ENCODE measurements around the gene RFX7. TPM values are rescaled to one million over a fixed set of nuclear protein-coding genes. Genes with fewer than 3 reads are reported as not detected.

RFX7 gene
- total RNA-seq, 2 donors from 2014 or later, result 24.5 to 26.8 TPM

DNA sequence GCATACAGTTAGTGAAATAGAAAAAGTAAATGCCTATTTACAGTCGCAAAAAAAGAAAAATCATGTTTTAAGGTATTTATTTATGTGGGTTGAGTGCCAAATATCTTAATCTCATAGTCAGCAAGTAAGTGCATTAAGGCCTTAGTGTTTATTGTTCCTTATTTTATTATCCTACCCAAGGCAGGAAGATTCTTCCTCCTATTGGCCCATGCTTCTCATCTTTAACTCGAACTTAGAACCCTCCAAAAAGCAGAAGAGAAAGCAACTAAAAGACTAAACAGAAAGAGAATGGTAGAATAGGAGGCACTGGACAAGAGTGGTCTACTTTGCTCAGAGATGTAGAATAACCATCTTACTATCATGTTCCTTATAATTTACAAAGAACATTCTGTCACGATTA is 7.5 kb downstream of the RFX7 start:
- DNase-seq (no peak), ATAC-seq (no peak)
- H3K36me3 Mint-ChIP-seq (ENCODE audit: low read depth), result peaks cover 4% of the 10 kb centered on the region
- no peaks in the 10 kb centered on the region for H3K27me3 Mint-ChIP-seq
- peaks cover 16% of the 10 kb centered on the region for H3K4me1 Mint-ChIP-seq
- H3K27ac Mint-ChIP-seq, result no peak overlapping the region
- peaks cover 3% of the 10 kb centered on the region for H3K9me3 ChIP-seq (ENCODE audit: control insufficient read depth, low read length, poor library complexity, severe bottlenecking)
- no peak overlapping the region for H3K4me3 Mint-ChIP-seq

DNA sequence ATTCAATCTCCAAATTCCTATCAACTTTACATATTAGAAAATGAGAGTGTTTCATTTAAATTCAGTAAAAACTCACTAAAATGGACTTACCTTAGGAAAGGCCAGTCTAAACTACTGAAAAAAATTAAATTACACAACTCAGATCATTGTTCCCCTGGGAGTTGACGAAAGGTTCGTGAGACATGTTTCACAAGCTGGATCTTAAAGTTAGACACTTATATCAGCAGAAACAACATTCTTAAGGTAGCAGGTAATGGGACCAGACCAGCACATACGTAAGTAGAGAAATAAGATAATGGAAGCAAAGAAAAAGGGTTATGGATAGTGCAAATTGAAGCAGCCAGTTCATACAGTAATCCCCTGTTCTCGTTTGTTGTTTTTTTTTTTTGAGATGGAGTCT is 8.9 kb downstream of the RFX7 start:
- no peak for DNase-seq
- H3K9me3 ChIP-seq (ENCODE audit: control insufficient read depth, low read length, poor library complexity, severe bottlenecking), result peaks cover 9% of the 10 kb centered on the region
- H3K27me3 Mint-ChIP-seq, result no peaks in the 10 kb centered on the region
- no peak overlapping the region for H3K4me3 Mint-ChIP-seq
- no peak for ATAC-seq
- no peak overlapping the region for H3K27ac Mint-ChIP-seq
- H3K36me3 Mint-ChIP-seq (ENCODE audit: low read depth), result peaks cover 6% of the 10 kb centered on the region
- peaks cover 16% of the 10 kb centered on the region for H3K4me1 Mint-ChIP-seq

DNA sequence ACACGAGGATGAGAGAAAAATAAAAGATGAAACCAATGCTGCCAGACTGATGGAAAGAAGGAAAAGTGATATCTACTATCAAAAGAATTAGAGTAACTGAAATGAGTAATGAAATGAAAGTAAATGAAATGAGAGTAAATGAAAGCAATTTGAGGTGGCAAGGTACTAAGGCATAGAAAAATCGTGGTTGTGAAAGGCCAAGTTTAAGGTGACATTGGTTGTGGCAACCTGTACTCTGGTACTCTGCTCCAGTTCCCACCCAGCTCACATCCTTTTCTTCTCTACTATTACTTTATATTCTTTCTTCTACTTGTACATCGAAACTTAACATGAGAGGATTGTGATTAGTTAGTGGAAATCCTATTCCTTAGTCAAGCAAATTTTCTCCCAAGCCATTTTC is 10.1 kb downstream of the RFX7 start:
- DNase-seq (no peak), ATAC-seq (no peak)
- Mint-ChIP-seq H3K27ac (no peak overlapping the region), H3K4me3 (no peak overlapping the region), H3K27me3 (no peaks in the 10 kb centered on the region), H3K4me1 (peaks cover 14% of the 10 kb centered on the region), H3K36me3 (ENCODE audit: low read depth) (peaks cover 6% of the 10 kb centered on the region)
- peaks cover 9% of the 10 kb centered on the region for H3K9me3 ChIP-seq (ENCODE audit: control insufficient read depth, low read length, poor library complexity, severe bottlenecking)

DNA sequence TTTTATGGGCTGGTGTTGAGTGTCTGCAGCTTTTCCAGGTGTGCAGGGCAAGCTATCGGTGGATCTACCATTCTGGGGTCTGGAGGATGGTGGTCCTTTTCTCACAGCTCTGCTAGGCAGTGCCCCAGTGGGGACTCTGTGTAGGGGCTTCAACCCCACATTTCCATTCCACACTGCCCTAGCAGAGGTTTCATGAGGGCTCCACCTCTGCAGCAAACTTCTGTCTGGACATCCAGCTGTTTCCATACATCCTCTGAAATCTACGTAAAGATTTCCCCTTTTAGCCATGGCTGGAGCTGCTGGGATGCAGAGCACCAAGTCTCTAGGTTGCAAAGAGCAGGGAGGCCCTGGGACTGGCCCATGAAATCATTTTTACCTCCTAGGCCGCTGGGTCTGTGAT is 11.6 kb downstream of the RFX7 start:
- Mint-ChIP-seq H3K27me3 (no peaks in the 10 kb centered on the region), H3K4me1 (peaks cover 5% of the 10 kb centered on the region), H3K36me3 (ENCODE audit: low read depth) (peaks cover 3% of the 10 kb centered on the region), H3K4me3 (no peak overlapping the region), H3K27ac (no peak overlapping the region)
- H3K9me3 ChIP-seq (ENCODE audit: control insufficient read depth, low read length, poor library complexity, severe bottlenecking), result peaks cover 12% of the 10 kb centered on the region
- DNase-seq (no peak), ATAC-seq (no peak)

DNA sequence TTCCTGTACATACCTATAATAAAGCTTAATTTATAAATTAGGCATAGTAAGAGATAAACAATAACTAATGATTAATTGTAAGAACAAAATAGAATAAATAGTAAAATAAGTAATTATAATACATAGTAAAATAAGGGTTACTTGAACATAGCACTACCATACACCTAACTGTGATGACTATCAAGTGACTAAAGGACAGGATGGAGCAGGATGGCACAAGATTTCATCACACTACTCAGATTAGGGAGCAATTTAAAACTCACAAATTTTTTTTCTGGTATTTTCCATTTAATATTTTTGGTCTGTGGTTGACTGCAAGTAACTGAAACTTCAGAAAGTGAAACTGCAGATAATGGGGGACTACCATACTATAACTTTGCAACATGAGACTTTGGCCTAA is 14.8 kb downstream of the RFX7 start:
- DNase-seq (no peak), ATAC-seq (no peak)
- H3K4me3 Mint-ChIP-seq, result no peak overlapping the region
- H3K36me3 Mint-ChIP-seq (ENCODE audit: low read depth), result peaks cover 3% of the 10 kb centered on the region
- H3K9me3 ChIP-seq (ENCODE audit: control insufficient read depth, low read length, poor library complexity, severe bottlenecking), result peaks cover 9% of the 10 kb centered on the region
- H3K27ac Mint-ChIP-seq, result no peak overlapping the region
- H3K4me1 Mint-ChIP-seq, result no peaks in the 10 kb centered on the region
- no peaks in the 10 kb centered on the region for H3K27me3 Mint-ChIP-seq

DNA sequence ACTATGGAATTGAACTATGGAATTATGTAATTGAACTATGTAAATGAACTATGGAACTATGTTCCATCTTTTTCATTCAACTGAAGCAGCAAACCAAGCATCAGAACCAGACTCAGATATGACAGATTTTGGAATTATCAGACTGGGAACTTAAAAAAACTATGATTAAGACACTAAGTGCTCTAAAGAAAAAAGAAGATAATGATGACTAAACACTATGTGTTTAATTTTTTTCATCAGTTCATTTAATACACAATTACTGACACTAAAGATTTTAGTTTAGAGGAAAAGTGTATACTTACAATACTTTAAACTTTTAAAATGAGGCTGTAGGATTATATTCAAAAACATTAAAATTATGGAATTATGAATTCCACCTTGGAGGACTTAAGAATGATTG is 15.3 kb downstream of the RFX7 start:
- no peak for DNase-seq
- Mint-ChIP-seq H3K4me1 (no peaks in the 10 kb centered on the region), H3K4me3 (no peak overlapping the region), H3K27me3 (no peaks in the 10 kb centered on the region), H3K27ac (no peak overlapping the region), H3K36me3 (ENCODE audit: low read depth) (peaks cover 3% of the 10 kb centered on the region)
- H3K9me3 ChIP-seq (ENCODE audit: control insufficient read depth, low read length, poor library complexity, severe bottlenecking), result peaks cover 9% of the 10 kb centered on the region
- no peak for ATAC-seq

DNA sequence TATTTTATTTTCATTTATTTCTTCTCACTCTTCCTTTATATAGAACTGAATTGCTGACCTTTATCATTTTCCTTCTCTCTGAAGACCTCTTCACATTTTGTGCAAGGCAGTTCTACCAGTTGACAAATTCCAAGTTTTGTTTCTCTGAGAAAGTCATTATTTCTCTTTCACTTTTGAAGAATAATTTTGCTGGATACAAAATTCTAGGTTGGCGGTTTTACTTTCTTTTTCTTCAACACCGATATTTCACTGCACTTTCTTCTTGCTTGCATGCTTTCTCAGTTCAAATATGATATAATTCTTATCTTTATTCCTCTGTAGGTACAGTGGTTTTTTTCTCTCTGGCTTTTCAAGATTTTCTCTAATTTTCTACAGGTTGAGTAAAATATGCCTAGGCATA is 15.9 kb downstream of the RFX7 start:
- Mint-ChIP-seq H3K4me1 (no peaks in the 10 kb centered on the region), H3K4me3 (no peak overlapping the region), H3K27me3 (no peaks in the 10 kb centered on the region), H3K27ac (no peak overlapping the region), H3K36me3 (ENCODE audit: low read depth) (peaks cover 3% of the 10 kb centered on the region)
- H3K9me3 ChIP-seq (ENCODE audit: control insufficient read depth, low read length, poor library complexity, severe bottlenecking), result peaks cover 9% of the 10 kb centered on the region
- DNase-seq (no peak), ATAC-seq (no peak)

DNA sequence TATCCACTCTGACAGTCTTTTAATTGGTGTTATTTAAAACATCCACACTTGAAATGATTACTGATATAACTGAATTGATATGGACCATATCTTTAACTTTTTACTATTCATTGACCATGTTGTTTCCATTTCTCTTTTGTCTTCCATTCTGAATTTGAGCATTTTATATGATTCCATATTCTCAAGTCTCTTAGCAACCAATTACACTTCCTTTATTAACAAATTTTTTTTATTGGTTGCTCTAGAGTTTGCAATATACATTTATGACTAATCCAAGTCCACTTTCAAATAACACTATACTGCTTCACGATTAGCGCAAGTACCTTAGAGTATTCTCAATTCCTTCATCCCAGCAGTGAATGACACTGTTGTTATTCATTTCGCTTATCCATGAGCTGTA is 16.4 kb downstream of the RFX7 start:
- H3K9me3 ChIP-seq (ENCODE audit: control insufficient read depth, low read length, poor library complexity, severe bottlenecking), result peaks cover 10% of the 10 kb centered on the region
- no peak overlapping the region for H3K27ac Mint-ChIP-seq
- H3K36me3 Mint-ChIP-seq (ENCODE audit: low read depth), result peaks cover 3% of the 10 kb centered on the region
- ATAC-seq, result no peak
- DNase-seq, result no peak
- H3K27me3 Mint-ChIP-seq, result no peaks in the 10 kb centered on the region
- H3K4me1 Mint-ChIP-seq, result no peaks in the 10 kb centered on the region
- H3K4me3 Mint-ChIP-seq, result no peak overlapping the region

DNA sequence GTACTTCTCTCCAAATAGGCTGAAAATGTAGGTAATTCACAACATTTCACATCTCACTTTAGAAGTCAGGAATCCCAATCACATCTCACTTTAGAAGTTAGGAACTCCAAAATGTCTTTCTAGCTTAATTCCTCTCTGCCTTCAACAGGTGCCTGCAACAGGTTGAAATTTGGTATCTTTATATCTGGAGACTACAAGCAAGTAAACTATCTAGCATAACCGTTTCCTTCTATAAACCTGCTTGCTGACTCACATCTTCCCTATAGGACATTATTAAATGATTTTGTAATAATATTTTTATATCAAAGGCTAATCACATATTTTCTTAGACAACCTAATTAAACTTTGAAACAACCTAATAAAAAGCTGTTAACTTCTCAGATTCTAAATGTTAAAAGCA is 18.2 kb downstream of the RFX7 start:
- DNase-seq, result no peak
- Mint-ChIP-seq H3K4me3 (no peak overlapping the region), H3K27me3 (no peaks in the 10 kb centered on the region), H3K27ac (no peak overlapping the region), H3K36me3 (ENCODE audit: low read depth) (peaks cover 4% of the 10 kb centered on the region), H3K4me1 (no peaks in the 10 kb centered on the region)
- no peak for ATAC-seq
- peaks cover 12% of the 10 kb centered on the region for H3K9me3 ChIP-seq (ENCODE audit: control insufficient read depth, low read length, poor library complexity, severe bottlenecking)

DNA sequence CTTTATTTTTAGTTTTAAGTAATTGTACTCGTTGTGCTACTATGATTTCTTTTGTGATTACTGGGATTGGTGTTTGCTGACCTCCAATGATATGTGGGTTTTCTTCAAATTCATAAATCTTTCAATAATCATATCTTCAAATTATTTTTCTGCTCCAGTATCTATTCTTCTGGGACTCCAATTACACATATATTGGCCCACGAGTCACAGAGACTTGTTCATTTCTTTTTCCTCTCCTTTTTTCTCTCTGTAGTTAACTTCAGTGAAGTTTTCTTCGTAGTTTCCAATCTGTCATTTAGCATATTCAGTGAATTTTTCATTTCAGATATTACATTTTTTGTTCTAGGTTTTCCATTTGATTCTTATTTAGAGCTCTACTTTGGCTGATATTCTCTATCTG is 21.4 kb downstream of the RFX7 start:
- Mint-ChIP-seq H3K27me3 (no peaks in the 10 kb centered on the region), H3K36me3 (ENCODE audit: low read depth) (peaks cover 2% of the 10 kb centered on the region), H3K4me1 (peaks cover 2% of the 10 kb centered on the region), H3K27ac (no peak overlapping the region), H3K4me3 (no peak overlapping the region)
- peaks cover 5% of the 10 kb centered on the region for H3K9me3 ChIP-seq (ENCODE audit: control insufficient read depth, low read length, poor library complexity, severe bottlenecking)
- DNase-seq (no peak), ATAC-seq (no peak)

DNA sequence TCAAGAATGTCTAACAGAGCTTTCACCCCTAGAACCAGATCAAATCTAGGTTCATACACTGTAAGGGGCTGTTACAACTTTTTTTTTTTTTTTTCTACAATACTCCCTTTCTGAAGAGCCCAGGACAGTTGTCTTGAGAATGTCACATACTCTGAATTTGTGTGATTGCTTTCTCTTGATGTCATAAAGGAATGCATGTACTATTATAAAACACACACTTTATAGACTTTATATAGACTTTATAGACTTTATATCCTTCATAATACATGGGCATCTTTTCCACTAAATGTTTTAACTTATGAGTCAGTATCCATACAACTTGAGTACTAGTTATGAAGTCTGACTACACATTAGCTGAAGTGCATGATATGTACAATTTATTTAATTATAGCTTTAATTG is 26.3 kb downstream of the RFX7 start:
- DNase-seq, result no peak
- Mint-ChIP-seq H3K27ac (peak overlapping the region; percentile 53), H3K4me3 (no peak overlapping the region), H3K36me3 (ENCODE audit: low read depth) (peaks cover 2% of the 10 kb centered on the region), H3K27me3 (no peaks in the 10 kb centered on the region), H3K4me1 (peaks cover 2% of the 10 kb centered on the region)
- no peak for ATAC-seq
- H3K9me3 ChIP-seq (ENCODE audit: control insufficient read depth, low read length, poor library complexity, severe bottlenecking), result peaks cover 5% of the 10 kb centered on the region

DNA sequence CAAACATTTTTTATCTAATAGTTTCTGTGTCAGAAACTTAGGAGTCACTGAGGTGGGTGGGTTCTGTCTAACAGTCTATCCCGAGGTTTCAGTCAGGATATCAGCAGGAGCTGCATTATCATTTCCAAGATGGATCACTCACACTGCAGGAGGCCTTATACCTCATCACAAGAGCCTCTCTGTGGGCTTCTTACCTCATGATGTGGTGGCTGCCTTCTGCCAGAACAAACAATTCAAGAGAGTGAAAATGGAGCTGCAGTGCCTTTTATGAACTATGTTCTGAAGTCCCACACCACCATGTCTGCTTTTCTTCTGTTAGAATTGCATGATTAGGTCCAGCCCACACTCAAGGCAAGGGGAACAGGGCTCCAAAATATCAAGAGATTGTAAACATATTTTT is 27.9 kb downstream of the RFX7 start:
- peaks cover 5% of the 10 kb centered on the region for H3K36me3 Mint-ChIP-seq (ENCODE audit: low read depth)
- no peak for DNase-seq

DNA sequence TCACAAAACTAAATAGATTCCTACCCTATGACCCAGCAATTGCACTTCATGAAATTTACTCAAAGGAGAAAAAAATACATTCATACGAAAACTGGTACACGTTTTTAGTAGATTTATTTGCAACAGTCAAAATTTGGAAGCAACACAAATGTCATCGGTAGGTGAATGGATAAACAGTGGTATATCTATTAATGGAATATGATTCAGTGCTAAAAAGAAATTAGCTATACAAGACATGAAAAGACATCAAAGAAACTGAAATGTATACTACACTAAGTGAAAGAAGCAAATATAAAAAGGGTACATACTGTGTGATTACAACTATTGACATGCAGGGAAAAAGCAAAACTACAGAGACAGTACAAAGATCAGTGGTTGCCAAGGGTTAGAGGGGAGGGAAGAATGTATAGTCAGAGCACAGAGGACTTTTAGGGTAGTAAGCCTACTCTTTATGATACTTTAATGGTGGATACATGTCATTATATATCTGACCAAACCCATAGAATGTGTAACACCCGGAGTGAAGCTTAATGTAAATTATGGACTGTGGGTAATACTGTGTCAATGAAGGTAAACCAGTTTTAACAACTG is 31.6 kb downstream of the RFX7 start:
- H3K4me1 Mint-ChIP-seq, result peaks cover 31% of the 10 kb centered on the region
- no peak overlapping the region for H3K27ac Mint-ChIP-seq
- H3K36me3 Mint-ChIP-seq (ENCODE audit: low read depth), result peaks cover 5% of the 10 kb centered on the region
- no peak for ATAC-seq
- H3K9me3 ChIP-seq (ENCODE audit: control insufficient read depth, low read length, poor library complexity, severe bottlenecking), result no peaks in the 10 kb centered on the region
- no peak for DNase-seq
- no peak overlapping the region for H3K4me3 Mint-ChIP-seq
- no peaks in the 10 kb centered on the region for H3K27me3 Mint-ChIP-seq

More for the DNA sequence above, 27.9 kb downstream of the RFX7 start:
- no peaks in the 10 kb centered on the region for H3K9me3 ChIP-seq (ENCODE audit: control insufficient read depth, low read length, poor library complexity, severe bottlenecking)
- Mint-ChIP-seq H3K4me1 (peaks cover 6% of the 10 kb centered on the region), H3K27ac (no peak overlapping the region), H3K4me3 (no peak overlapping the region), H3K27me3 (no peaks in the 10 kb centered on the region)
- no peak for ATAC-seq

DNA sequence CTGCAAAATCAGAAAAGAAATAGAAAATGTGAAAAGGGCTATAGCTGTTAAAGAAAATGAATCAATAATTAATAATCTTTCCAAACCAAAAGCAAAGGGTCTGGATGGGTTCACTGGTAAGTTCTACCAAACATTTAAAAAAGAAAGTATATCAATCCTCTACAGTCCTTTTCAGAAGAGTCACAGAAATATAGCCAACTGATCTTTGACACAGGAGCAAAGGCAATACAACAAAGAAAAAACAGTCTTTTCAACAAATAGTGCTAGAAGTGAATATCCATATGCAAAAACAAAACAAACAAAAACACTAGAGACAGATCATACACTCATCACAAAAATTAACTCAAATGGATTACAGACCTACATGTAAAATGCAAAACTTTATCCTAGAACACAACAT is 32.6 kb downstream of the RFX7 start:
- H3K27ac Mint-ChIP-seq, result no peak overlapping the region
- no peaks in the 10 kb centered on the region for H3K9me3 ChIP-seq (ENCODE audit: control insufficient read depth, low read length, poor library complexity, severe bottlenecking)
- peaks cover 5% of the 10 kb centered on the region for H3K36me3 Mint-ChIP-seq (ENCODE audit: low read depth)
- H3K4me1 Mint-ChIP-seq, result peaks cover 32% of the 10 kb centered on the region
- DNase-seq (no peak), ATAC-seq (no peak)
- no peak overlapping the region for H3K4me3 Mint-ChIP-seq
- no peaks in the 10 kb centered on the region for H3K27me3 Mint-ChIP-seq

All from T-helper 17 cell (primary cell).